Right atrium auricular region (tissue), 2 donors: Measurements from ENCODE around the gene PIK3AP1. TPM values are rescaled to one million over a fixed set of nuclear protein-coding genes. Genes with fewer than 3 reads are reported as not detected.

ENCODE experiments used
- DNase-seq: peaks from one replicate; pipeline ENCODE4 v3.0.0-alpha.2; 2019; ENCODE audit warnings: low spot score
- H3K27ac ChIP-seq, 2 donors: fragments of 200-600 bp; sonication (generic); 1 replicate in 1 of 2; 2 replicates in 1 of 2; pipeline ENCODE4 v1.5.1; 2016 to 2019
- H3K27me3 ChIP-seq, 2 donors: fragments of 200-600 bp; sonication (generic); one replicate each; pipeline versions ENCODE4 v1.5.1 to v1.6.0; 2017 to 2019
- H3K36me3 ChIP-seq: fragments of 200-600 bp; sonication (generic); one replicate; pipeline ENCODE4 v1.5.1; 2016
- H3K4me1 ChIP-seq, 2 donors: fragments of 200-600 bp; sonication (generic); one replicate each; pipeline versions ENCODE4 v1.5.1 to v1.6.0; 2017 to 2019
- H3K4me3 ChIP-seq, 2 donors: fragments of 200-600 bp; sonication (generic); 1 replicate in 1 of 2; 2 replicates in 1 of 2; pipeline ENCODE4 v1.5.1; 2017 to 2019; ENCODE audit warnings: mild to moderate bottlenecking in 1 of 2, moderate library complexity in 1 of 2
- H3K9me3 ChIP-seq, 2 donors: fragments of 200-600 bp; sonication (generic); one replicate each; pipeline ENCODE4 v1.5.1; 2019
- total RNA-seq, 2 donors: library from RNA; depleted of rRNA; stranded (reverse); fragments of >200 nt; gene quantifications; one replicate each; pipeline ENCODE4 v1.1.0, GENCODE V29; 2016
- TF ChIP-seq, protein P1 (sequence below), 2 donors: fragments of 200-600 bp; sonication (generic); IDR thresholded peaks; one replicate each; pipeline ENCODE4 v1.5.1; 2019; ENCODE audit warnings: antibody characterized with exemption in 2 of 2

Gene PIK3AP1
- total RNA-seq, 2 donors from 2014 or later: 3.1 to 11.2 TPM

DNA sequence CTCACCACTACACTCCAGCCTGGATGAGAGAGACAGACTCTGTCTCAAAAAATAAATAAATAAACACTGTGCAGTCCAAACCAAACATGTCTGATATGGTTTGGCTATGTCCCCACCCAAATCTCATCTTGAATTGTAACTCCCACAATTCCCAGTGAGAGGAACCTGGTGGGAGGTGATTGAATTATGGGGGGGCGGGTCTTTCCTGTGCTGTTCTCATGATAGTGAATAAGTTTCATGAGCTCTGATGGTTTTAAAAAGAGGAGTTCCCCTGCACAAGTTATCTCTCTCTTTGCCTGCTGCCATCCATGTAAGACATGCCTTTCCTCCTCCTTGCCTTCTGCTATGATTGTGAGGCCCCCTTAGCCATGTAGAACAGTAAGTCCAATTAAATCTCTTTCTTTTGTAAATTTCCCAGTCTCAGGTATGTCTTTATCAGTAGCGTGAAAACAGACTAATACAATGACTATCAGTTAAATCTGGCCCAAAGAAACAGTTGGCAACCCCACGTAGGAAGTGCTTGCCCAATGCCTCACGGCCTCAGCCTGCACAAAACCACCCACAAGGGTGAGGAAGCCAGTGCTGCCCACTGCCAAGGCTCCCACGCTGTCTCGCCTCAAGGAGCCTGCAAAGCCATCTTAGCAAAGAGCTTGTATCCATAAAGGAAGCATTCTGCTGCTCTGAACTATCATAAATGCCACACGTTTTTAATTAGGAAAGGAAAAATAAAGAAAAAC is 64.7 kb downstream of the PIK3AP1 start:
- Histone ChIP-seq H3K27ac (no peak overlapping the region), H3K4me3 (no peak overlapping the region), H3K4me1 (peaks cover 0 to 8% of the 10 kb centered on the region in 2 donors), H3K36me3 (no peaks in the 10 kb centered on the region), H3K9me3 (no peaks in the 10 kb centered on the region), H3K27me3 (no peaks in the 10 kb centered on the region)
- DNase-seq: no peak
- TF ChIP-seq, protein P1, sequence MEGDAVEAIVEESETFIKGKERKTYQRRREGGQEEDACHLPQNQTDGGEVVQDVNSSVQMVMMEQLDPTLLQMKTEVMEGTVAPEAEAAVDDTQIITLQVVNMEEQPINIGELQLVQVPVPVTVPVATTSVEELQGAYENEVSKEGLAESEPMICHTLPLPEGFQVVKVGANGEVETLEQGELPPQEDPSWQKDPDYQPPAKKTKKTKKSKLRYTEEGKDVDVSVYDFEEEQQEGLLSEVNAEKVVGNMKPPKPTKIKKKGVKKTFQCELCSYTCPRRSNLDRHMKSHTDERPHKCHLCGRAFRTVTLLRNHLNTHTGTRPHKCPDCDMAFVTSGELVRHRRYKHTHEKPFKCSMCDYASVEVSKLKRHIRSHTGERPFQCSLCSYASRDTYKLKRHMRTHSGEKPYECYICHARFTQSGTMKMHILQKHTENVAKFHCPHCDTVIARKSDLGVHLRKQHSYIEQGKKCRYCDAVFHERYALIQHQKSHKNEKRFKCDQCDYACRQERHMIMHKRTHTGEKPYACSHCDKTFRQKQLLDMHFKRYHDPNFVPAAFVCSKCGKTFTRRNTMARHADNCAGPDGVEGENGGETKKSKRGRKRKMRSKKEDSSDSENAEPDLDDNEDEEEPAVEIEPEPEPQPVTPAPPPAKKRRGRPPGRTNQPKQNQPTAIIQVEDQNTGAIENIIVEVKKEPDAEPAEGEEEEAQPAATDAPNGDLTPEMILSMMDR (IDR thresholded peaks at IDR 0.05): no peak

DNA sequence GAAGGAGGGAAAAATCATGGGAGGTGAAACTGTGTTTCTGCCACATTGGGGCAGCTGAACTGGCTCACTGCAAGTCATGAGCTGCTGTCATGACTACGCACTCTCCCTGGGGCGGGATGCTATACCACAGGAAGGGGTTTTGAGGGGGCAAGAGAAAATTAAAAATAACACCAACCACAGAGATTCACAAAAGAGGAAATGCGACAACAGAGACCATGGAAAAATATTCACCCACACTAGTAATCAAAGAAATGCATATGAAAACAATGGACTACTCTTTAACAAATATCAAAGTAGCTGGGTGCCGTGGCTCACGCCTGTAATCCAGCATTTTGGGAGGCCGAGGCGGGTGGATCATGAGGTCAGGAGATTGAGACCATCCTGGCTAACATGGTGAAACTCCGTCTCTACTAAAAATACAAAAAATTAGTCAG is 68.3 kb downstream of the PIK3AP1 start:
- Histone ChIP-seq H3K36me3 (no peaks in the 10 kb centered on the region), H3K27me3 (no peaks in the 10 kb centered on the region), H3K4me1 (no peaks in the 10 kb centered on the region), H3K27ac (no peak overlapping the region), H3K9me3 (no peaks in the 10 kb centered on the region), H3K4me3 (no peak overlapping the region)
- TF ChIP-seq, protein P1 (IDR thresholded peaks at IDR 0.05): no peak
- DNase-seq: no peak

DNA sequence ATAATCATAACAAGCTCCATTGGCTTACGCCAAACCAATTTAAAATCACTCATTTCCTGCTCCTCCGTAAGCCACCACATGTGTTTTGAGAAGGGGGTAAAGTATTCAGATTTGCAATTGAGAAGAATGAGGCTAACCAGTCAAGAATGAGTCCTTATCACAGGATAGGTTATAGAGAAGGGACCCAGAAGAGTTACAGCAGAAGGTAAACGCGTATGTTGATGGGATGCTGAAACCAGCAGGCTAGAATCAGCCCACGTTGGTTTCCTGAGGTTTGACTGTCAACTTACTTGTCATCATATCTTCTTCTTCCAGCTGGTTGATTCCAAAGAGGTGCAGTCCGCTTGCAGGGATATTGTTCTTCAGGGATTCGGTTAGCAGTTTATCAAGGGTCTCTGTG is 69.4 kb downstream of the PIK3AP1 start:
- H3K4me1 ChIP-seq: no peaks in the 10 kb centered on the region
- TF ChIP-seq, protein P1 (IDR thresholded peaks at IDR 0.05): no peak
- DNase-seq: no peak

DNA sequence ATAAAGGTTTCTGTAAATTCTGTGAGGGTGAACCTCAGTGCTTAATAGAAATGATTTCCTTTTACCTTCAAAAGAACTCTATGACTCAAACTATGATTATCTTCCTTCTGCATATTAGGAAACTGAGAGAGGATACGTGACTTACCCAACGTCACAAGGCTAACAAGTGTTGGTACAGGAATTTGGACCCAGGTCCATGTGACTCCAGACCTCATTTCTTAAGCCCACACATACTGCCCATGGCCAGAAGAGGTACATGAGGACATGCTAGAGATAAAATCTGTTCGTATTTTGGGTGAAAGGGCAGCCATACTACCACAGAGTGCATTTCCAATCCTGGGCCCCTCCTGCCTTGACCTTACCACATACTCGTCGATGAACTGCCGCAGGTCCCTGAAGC is 72.0 kb downstream of the PIK3AP1 start:
- no peaks in the 10 kb centered on the region for H3K27me3 ChIP-seq
- H3K4me1 ChIP-seq: no peaks in the 10 kb centered on the region
- no peak for DNase-seq
- no peaks in the 10 kb centered on the region for H3K36me3 ChIP-seq
- H3K27ac ChIP-seq: no peak overlapping the region
- H3K4me3 ChIP-seq: no peak overlapping the region
- no peaks in the 10 kb centered on the region for H3K9me3 ChIP-seq
- TF ChIP-seq, protein P1 (IDR thresholded peaks at IDR 0.05): no peak

More for the DNA sequence above, 69.4 kb downstream of the PIK3AP1 start:
- Histone ChIP-seq H3K36me3 (no peaks in the 10 kb centered on the region), H3K4me3 (no peak overlapping the region), H3K27ac (no peak overlapping the region), H3K27me3 (no peaks in the 10 kb centered on the region), H3K9me3 (no peaks in the 10 kb centered on the region)

DNA sequence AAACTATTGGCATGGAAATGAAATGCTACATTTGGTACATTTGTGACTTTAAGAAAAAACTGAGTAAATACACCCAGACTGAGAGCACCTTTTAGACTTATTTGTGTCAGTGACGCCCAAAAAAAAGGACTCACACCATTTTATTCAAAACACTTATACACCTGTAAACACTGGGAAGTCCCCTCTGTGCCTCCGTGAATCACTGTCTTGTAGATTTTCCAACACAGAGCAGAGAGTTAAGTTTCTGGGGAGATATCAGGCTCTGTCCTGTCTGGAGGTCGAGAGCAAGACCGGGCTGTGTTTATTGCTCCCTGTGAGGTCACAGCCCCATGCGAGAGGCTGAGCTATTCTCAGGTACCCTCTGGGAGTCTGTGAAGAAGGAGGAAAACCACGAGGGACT is 72.8 kb downstream of the PIK3AP1 start:
- no peak overlapping the region for H3K4me3 ChIP-seq
- H3K9me3 ChIP-seq: no peaks in the 10 kb centered on the region
- no peaks in the 10 kb centered on the region for H3K4me1 ChIP-seq
- no peaks in the 10 kb centered on the region for H3K36me3 ChIP-seq
- TF ChIP-seq, protein P1 (IDR thresholded peaks at IDR 0.05): no peak
- H3K27me3 ChIP-seq: no peaks in the 10 kb centered on the region
- H3K27ac ChIP-seq: no peak overlapping the region
- no peak for DNase-seq

DNA sequence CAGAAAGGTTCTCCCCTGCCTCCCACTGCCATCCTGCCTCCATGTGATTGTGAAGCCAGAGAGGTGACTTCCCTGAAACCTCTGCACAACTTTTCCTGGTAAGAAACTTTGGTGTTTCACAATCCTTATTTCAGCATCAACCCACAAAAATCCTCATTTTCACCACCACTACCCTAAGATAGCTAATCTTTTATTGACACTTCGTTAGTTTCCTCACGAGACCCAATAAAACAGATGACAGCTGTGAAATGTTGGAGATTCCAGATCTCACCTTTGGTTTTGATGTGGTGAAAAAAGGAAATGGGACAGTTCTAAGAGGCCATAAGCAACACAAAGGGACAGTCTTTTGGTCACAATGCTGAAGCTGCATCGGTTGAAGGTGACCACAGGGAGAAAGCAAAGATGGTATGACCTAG is 73.6 kb downstream of the PIK3AP1 start:
- no peak for DNase-seq
- no peaks in the 10 kb centered on the region for H3K4me1 ChIP-seq

More for the DNA sequence above, 73.6 kb downstream of the PIK3AP1 start:
- Histone ChIP-seq H3K4me3 (no peak overlapping the region), H3K36me3 (no peaks in the 10 kb centered on the region), H3K27me3 (no peaks in the 10 kb centered on the region), H3K9me3 (no peaks in the 10 kb centered on the region), H3K27ac (no peak overlapping the region)
- TF ChIP-seq, protein P1 (IDR thresholded peaks at IDR 0.05): no peak
